Stimulated activated CD4-positive, alpha-beta T cell treated with anti-CD3 and anti-CD28 coated beads, Interleukin-15, amount 100 ng/mL, for 24 hours (primary cell): ENCODE measurements around the gene TMEM123.
"Not testable (repeated sequence)": the region's sequence is repeated elsewhere in the genome, so short reads cannot be mapped to it uniquely, and the experiment has no call there.

Experiments used
- DNase-seq: peaks from one replicate; pipeline ENCODE4 v3.0.0-alpha.2; 2020

The TMEM123 gene

DNA sequence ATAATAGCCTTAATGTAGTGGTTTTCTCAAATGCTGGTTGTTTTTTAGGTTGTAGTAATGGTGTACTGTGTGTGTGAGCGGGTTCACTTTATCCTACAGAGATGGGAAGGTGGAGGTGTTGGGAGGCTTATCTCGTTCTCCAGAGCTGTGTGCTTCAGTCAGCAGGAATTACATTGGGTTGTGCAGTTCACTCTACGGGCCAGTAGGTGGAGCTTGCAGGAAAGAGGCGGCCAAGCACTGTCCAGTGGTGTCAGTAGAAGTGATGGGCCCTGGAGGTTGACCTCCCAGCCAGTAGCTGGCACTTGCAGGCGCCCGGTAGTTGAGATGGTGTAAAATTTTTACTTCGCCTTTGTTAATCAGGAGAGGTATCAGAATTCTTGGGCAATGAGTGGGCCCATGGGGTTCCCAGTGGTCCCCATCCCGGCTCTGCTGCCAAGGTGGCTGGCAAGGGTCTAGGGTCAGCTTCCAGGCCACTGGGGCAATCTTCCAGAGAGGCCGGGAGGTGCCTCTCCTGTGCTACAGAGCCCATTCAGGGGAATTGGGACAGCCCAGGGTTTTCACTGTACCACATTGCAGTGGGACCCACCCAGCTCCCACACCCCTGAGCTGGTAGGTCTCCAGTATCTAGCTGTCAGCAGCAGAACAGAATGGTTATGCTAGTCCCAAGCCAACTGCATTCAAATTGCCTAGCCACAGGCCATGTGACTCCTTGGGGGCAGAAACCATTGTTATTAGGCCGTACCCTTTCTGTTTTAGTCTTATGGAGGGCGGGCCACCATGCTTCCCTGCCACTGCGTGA, 61.7 kb downstream of the TMEM123 start:
- peak; percentile 67 for DNase-seq

DNA sequence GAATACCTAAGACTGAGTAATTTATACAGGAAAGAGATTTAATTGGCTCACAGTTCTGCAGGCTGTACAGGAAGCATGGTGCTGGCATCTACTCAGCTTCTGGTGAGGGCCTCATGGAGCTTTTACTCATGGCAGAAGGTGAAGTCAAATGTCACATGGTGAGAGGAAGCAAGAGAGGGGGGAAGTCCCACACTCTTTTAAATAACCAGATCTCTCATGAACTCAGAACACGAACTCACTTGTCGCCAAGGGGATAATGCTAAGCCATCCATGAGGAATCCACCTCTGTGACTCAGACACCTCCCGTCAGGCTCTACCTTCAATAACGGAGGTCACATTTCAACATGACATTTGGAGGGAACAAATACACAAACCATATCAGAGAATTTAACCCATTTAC, 63.3 kb downstream of the TMEM123 start:
- DNase-seq, result no peak

DNA sequence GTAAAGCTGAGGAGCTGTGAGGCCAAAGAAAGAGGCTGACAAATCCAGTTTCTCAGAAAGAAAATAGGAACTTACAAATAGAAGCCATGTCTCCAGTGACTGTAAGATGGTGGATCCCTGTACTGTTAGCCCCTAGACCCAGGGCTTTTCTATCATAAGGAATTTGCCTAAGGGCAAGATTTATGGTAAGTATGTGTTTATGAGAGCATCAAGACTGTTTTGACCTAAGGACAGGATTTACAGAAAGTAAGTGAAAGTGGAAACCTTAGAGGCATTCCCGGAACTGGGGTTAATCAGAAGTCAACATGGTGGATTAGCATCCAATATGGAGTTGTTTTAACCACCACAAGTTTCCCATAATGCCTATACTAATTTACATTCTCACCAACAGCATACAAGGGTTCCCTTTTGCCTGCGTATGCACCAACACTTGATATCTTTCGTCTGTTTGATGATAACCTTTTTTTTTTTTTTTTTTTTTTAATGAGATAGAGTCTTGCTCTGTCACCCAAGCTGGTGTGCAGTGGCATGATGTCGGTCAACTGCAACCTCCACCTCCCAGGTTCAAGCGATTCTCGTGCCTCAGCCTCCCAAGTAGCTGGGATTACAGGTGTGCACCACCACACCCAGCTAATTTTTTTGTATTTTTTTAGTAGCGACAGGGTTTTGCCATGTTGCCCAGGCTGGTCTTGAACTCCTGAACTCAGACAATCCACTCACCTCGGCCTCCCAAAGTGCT, 65.4 kb downstream of the TMEM123 start:
- DNase-seq, result no peak

DNA sequence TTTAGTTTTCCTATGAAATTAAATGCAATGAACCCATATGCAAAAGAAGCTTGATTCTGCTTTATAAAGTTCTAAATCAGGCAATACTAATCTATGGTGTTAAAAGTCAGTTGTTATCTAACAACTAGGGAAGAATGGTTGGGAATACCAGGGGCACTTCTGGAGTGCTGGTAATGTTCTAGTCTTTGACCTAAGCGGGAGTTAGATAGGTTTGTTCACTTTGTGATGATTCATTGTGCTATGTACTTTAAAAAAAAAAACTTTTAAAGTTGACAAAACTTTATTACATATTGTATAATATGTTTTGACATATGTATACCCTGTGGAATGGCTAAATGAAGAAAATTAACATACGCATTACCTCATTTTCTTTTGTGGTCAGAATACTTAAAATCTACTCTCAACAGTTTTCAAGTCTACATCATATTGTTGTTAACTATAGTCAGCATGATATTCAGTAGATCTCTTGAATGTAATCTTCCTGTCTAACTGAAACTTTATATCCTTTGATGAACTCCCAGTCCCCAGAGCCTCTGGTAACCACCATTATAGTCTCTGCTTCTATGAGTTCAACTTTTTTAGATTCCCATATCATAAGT, 66.3 kb downstream of the TMEM123 start:
- DNase-seq, result no peak

DNA sequence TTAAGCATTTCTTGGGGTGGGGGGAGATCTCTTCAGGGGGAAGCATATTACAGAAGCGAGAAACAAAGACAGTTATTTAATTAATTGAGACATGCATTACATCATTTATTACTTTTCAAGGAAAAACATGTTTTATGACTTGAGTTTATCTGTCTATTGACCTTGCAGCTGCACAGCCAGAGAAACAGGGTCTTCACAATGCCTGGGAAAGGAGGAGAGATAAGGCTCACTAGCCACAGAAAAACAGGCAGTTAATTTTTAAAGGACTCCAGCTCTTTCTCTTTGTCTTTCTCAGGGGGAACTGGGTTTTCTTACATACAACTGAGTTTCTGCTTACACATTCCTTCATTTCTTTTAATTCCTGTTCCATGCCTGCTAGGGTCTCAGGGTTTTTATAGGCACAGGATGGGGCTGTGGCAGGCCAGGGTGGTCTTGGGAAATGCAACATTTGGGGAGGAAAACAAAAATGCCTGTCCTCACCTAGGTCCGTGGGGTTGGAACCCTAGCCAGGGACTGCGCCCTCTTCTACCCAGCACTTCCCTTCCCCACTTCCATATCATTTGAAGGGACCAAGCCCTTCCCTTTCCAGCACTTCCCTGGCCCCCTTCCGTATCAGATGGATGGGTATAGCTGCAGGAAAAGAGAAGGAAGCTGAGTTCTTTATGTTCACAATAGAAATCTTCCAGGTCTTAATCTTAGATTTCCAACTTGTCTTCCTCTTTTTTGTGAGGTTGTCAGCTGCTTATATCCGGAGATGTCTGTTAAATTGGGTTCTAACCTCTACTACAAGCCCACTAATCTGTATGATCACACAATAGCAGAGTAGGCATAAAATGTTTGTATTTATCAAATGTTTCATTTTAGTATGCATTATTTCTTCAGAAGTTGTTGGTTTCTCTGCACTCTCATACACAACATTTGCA, 67.2 kb downstream of the TMEM123 start:
- no peak for DNase-seq

DNA sequence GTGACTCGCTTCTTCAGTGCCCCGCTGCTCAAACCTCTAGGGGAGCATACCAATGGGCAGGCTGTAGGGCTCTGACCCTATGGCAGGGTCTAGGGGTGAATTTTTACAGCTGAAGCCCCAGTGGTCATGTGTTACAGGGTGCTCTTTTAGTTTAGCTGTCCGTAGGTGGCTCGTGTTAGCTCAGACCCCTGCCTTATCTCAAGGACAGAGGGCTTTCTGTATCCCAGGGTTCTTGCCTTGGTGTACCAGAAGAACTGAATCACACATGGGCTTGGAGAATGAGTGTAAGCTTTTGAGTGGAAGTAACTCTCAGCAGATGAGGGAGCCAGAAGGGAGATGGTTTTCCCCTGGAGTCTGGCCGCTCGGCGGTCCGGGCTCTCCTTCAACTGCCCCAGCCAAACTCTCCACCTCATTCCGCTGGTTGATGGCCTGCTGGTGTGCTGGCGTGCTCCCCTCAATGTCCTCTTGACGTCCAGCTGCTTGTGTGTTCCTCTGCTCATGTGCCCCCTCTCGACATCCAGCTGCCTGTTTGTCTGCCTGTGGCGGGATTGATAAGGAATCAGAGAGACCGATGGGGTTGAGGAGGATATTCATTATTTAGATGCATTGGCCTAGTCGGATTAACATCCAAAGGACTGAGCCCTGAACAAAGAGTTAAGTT, 68.0 kb downstream of the TMEM123 start:
- no peak for DNase-seq

DNA sequence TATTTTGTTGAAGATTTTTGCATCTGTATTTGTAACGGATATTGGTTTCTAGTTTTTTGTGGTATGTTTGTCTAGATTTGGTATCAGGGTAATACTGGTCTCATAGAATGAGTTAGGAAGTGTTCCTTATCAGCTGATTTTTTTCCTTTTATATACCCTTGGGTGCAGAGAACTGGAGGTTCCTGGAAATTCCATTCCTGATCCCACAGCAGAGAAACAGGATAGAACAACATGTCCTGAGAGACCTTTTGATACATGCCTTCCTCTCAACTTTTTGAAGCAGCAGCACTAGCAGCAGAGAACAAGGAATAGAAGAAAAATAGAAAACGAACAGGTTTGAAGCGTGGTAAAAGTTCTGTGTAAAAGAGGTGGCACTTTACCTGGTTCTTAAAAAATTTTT, 68.7 kb downstream of the TMEM123 start:
- no peak for DNase-seq

DNA sequence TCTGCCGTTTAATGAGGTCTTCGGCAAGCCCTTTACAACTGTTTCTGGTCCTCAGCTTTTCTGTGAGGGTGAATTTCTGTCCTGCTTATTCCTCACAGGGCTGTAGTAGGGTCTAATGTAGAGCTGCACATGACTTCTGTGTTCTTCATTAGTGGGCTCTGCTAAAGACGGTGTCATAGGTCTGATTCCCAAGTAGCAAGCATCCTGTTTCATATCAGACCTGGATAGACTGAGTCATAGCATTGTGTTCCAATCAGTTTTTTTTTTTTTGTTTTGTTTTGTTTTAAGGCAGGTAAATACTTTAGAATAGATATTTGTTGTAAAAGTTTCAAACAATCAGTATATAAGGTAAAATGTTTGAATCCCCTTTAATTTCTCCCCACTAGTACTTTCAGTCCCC, 70.2 kb downstream of the TMEM123 start:
- no peak for DNase-seq

DNA sequence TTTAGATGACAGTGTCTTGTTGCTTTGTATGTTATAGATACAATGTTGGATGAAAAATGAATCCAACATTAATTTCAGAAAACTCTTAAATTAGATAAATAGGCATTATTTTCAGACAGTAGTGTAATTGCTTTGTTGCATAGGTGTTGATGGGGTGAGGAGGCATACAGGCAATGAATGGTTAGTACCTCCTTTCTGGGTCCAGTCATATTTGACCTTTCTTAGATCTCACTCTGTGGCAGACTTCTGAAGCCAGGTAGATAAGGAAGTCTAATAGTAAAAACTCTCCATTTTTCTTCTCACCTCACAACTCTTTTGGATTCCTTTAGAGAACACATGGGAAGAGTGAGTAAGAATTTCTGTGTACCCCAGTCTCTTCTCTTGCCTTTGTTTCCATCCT, 73.7 kb downstream of the TMEM123 start:
- no peak for DNase-seq

DNA sequence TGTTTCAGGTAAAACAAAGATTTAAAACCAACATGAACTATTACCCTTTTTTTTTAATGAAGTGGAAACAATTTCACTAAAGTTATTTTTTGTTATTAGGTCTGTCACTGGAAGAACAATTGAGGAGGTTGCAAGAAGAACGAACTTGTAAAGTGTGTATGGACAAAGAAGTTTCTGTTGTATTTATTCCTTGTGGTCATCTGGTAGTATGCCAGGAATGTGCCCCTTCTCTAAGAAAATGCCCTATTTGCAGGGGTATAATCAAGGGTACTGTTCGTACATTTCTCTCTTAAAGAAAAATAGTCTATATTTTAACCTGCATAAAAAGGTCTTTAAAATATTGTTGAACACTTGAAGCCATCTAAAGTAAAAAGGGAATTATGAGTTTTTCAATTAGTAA, 74.7 kb downstream of the TMEM123 start:
- DNase-seq, result no peak

DNA sequence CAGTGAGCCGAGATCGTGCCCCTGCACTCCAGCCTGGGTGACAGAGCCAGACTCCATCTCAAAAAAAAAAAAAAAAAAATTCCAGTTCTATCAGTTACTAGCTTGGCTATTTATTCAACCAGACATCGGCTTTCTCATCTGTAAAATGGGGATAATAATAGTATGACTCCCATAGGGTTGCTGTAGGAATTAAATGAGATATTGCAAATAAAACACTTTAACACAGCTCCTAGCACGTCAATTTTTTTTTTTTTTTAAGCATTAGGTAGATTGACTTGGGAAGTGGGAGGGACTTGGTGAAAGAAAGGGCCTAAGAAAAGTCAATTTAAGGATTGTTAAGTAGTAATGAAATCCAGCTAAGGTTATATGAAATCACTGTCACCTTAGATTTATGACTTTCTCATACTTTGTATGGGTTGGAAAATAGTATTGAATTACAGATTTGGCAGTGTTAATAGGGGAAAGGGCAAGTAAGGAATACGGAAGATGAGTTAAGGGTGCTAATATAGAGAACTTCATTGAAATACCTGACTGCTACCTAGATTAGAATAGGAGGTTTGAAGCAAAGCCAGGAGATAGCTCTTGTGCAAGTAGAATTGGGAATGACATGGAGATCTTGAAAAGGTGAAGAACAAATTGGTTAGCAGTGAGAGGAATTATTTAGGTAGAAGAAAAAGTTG, 76.7 kb downstream of the TMEM123 start:
- DNase-seq, result no peak

DNA sequence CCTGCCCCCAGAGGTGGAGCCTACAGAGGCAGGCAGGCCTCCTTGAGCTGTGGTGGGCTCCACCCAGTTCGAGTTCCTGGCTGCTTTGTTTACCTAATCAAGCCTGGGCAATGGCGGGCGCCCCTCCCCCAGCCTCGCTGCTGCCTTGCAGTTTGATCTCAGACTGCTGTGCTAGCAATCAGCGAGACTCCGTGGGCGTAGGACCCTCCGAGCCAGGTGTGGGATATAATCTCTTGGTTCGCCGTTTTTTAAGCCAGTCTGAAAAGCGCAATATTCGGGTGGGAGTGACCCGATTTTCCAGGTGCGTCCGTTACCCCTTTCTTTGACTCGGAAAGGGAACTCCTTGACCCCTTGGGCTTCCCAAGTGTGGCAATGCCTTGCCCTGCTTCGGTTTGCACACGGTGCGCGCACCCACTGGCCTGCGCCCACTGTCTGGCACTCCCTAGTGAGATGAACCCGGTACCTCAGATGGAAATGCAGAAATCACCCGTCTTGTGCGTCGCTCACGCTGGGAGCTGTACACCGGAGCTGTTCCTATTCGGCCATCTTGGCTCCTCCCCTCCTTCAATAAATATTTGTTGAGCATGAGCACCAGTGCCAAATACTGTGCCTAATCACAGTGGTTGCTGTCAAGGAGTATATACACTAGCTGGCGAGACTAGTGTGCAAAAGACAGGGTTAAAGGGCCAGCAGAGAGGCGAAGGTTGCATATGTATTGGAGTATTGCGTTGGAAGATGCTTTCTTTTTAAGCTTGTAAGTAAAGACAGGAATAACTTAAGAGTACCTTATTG, 77.7 kb downstream of the TMEM123 start:
- not testable (repeated sequence) for DNase-seq

DNA sequence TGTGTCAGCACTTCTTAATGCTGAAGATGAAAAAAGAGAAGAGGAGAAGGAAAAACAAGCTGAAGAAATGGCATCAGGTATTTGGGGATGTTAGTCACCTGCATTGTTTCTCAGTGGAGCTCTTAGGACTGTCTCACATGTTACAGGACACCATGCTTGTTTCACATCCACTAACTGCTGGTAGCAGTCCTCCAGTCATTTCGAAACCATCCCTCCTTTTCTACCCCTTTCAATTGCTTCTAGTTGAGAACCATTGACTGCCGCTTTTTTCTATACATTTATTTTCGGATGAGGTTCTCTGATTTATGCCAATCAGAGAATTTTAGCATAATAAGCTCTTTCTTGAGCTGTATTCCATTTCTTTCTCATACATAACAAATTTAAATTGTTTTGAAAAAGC, 84.1 kb downstream of the TMEM123 start:
- DNase-seq, result no peak

DNA sequence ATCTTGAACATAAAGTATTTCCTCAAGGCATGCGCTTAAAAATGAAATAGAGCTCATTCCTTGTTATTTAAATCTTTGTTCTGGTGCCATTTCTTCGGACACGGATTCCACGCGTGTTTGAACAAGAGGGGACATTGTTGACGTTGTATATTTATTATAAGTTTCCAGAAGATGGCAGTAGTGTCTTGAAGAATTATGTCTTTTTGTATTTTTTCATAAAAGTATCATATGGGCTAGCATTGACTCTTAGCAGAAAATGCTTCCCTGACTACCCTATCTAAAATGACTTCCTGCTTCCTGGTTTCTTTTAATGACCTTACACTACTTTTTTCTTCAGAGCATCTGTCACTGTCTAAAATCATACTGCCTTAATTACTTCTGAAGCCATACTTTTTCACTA, 85.2 kb downstream of the TMEM123 start:
- DNase-seq, result no peak

DNA sequence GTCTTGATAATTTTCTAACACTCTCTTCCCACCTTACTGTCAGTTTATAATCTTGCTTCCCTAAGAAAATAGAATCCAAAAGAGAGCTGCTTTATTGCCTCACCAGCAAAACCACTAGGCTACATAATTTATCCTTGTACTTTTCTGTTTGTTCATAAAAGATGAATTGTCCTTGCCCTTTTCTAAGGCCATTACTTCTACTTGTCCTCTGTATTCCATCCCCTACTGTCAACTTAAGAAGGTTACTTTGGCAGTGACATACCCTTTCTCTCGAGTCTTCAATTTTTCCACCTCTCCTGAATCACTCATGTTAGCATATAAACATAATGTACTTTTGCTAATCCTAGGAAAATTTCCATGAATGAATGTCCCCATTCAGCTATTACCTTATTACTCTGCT, 87.6 kb downstream of the TMEM123 start:
- no peak for DNase-seq

DNA sequence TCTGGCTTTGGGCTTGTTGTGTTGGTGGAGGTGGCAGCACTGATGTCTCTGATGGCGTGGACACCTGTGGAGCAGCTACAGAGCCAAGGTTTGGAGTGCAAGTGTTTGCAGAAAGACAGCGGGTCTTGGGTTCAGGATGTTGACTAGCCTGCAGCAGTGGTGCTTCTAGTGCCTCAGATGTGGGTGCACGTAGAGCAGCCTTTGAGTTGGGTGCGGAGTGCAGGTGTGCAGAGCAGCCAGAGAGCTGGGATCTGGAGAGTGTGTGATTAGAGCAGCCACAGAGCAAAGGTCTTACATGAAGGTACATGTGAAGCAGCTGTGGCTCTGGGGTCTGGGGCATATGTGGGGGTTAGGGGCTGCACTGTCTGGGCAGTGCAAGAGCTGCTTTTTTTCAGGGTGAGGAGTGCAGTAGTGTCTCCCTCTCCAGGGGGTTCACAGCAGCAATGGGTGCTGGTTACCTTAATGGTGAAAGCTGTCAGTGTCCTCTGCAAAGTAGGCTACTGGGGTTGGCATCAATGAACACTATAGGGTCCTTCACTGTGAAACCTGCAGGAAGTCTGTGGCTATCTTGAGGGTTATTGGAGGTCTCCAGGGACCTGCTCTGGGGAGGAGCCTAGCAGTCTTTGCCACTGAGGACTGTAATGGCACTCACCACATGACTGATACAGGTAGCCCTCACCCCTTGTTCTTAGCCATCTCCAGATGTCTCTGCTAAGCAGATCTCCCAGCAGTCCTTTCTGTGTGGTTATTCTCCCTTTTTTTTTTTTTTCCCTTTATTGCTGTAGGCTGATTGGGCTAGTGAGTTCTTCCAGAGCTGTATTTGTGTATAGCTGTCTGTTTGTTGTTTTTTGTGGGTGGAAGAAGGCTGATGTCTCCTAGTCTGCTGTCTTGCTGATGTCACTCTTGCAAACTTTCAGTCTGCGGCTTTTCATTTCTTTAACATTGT, 91.2 kb downstream of the TMEM123 start:
- peak; percentile 12 for DNase-seq

DNA sequence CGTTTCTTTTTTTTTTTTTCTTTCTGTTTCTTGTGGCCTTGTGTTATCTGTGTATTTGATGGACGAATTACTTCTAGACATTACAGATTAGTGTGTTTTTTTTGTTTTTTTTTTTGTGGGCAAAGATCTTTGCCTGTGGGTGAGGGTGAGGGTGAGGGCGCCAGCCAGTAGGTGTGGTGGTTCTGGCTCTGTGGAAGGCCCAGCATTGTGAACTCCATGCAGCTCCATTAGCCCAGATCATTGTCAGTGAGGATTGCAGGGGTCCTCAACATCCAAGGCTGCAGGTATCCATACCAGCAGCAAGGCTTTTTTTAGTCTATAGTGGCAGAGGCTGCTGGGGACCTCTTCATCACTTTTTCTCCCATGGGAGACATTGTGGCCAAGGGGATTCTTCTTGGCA, 91.9 kb downstream of the TMEM123 start:
- no peak for DNase-seq

DNA sequence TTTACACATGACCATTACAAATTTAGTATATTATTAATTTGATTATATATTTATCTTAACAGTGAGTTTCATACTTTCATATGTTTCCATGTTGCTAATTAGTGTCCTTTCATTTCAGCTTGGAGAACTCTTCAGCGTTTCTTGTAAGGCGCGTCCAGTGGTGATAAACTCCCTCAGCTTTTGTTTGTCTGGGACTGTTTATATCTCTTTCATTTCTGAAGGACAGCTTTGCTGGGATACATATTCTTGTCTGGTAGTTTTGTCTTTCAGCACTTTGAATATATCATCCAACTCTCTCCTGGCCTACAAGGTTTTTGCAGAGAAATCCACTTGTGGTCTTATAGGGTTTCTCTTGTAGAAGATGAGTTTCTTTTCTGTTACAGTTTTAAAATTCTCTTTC, 93.2 kb downstream of the TMEM123 start:
- DNase-seq, result no peak

DNA sequence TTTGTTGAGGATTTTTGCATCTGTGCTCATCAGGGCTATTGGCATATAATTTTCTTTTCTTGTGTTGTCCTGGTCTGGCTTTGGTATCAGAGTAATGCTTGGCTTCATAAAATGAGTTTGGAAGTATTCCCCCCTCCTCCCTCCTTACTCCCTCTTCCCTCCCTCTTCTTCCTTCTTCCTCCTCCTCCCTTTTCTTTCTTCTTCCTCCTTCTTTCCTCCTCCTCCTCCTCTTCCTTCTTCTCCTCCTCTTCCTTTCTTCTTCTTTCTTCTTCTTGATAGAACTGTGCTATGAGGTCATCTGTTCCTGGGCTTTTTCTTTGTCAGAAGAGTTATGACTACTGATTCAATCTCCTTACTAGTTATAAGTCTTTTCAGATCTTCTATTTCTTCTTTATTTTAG, 95.4 kb downstream of the TMEM123 start:
- no peak for DNase-seq
